OCI-LY3 (cell line): ENCODE results near the gene UNC5B.

Experiments used
- EZH2phosphoT487 ChIP-seq: fragments of 200-600 bp; shearing (Covaris generic); IDR thresholded peaks from 2 replicates; pipeline ENCODE4 v1.6.1; 2018; ENCODE audit warnings: antibody characterized with exemption, mixed run types, low read depth
- TF ChIP-seq, protein P1 (sequence below): fragments of 200-600, 300-600 bp; sonication (generic); IDR thresholded peaks from 2 replicates; pipeline ENCODE4 v1.5.1; 2014; ENCODE audit warnings: antibody characterized with exemption, low read length, low read depth

DNA sequence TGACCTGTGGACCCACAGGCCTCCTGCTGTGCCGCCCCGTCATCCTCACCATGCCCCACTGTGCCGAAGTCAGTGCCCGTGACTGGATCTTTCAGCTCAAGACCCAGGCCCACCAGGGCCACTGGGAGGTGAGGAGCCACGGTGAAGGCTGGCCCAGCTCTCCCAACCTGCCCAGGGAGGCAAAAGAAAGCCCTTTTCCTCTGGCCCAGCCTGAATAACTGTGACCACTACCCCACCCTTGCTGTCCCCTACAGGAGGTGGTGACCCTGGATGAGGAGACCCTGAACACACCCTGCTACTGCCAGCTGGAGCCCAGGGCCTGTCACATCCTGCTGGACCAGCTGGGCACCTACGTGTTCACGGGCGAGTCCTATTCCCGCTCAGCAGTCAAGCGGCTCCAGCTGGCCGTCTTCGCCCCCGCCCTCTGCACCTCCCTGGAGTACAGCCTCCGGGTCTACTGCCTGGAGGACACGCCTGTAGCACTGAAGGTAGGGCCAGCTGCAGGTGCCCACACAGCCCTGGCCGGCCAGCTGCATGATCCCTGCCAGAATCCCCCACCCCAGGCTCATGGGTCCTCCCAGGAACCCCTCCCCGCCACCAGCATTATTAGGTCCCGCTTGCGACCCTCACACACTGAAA, 81.2 kb downstream of the UNC5B start:
- TF ChIP-seq, protein P1, sequence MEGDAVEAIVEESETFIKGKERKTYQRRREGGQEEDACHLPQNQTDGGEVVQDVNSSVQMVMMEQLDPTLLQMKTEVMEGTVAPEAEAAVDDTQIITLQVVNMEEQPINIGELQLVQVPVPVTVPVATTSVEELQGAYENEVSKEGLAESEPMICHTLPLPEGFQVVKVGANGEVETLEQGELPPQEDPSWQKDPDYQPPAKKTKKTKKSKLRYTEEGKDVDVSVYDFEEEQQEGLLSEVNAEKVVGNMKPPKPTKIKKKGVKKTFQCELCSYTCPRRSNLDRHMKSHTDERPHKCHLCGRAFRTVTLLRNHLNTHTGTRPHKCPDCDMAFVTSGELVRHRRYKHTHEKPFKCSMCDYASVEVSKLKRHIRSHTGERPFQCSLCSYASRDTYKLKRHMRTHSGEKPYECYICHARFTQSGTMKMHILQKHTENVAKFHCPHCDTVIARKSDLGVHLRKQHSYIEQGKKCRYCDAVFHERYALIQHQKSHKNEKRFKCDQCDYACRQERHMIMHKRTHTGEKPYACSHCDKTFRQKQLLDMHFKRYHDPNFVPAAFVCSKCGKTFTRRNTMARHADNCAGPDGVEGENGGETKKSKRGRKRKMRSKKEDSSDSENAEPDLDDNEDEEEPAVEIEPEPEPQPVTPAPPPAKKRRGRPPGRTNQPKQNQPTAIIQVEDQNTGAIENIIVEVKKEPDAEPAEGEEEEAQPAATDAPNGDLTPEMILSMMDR: no peak
- no peak for TF ChIP-seq EZH2phosphoT487
